Astrocyte of the cerebellum (primary cell): ENCODE data around the gene HAUS3.
A peak's percentile ranks its signal among the peaks of the same experiment; 100 is the strongest.
"Not testable (repeated sequence)": the region's sequence is repeated elsewhere in the genome, so short reads cannot be mapped to it uniquely, and the experiment has no call there.

Source experiments
- DNase-seq: peaks from one replicate; pipeline ENCODE4 v3.0.0-alpha.2; 2011; ENCODE audit warnings: low read depth
- H3K4me3 ChIP-seq: 2 replicates; pipeline ENCODE4 v1.5.1; 2011; ENCODE audit warnings: mild to moderate bottlenecking, low read depth, low read length, moderate library complexity
- CTCF ChIP-seq: IDR thresholded peaks from 2 replicates; pipeline ENCODE4 v1.5.1; 2012; ENCODE audit warnings: low read length, low read depth, moderate library complexity, mild to moderate bottlenecking; ENCODE audit errors: missing control alignments
- in situ Hi-C: cut with HindIII; loops from 2 replicates; pipeline ENCODE4 v1.10.0; 2017; ENCODE audit warnings: low sequenced_read_pairs

The HAUS3 gene

DNA sequence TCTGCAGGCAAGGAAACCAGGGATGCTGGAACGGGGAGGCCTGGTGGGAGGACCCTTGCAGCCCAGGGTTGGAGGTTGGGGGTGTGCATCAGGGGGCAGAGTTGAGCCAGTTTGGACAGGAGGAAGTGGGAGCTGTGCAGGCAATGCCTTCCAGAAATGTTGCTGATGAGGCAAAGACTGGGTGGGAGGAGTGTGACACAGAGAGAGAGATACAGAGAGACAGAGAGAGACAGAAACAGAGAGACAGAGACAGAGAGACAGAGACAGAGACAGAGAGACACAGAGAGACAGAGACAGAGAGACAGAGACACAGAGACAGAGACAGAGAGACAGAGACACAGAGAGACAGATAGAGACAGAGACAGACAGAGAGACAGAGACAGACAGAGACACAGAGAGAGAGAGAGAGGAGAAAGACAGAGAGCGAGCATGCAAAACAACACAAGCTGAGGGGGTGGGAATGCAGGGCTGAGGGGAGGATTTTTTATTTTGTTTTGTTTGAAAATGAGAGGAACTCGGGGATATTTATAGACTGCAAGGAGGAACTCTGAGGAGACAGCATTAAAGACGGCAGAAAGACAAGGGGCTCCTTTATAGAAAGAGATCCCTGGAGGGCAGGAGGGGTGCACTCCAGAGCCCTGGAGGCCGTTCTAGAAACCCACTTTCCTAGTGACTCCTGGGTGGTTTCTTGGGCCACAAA, 1.9 kb upstream of the HAUS3 start:
- in situ Hi-C loops = loop anchor here (10.0 kb wide), 2 partner anchors 81 to 391 kb away; no protein-coding TSS in a partner anchor
- DNase-seq = no peak
- no peak overlapping the region for H3K4me3 ChIP-seq

DNA sequence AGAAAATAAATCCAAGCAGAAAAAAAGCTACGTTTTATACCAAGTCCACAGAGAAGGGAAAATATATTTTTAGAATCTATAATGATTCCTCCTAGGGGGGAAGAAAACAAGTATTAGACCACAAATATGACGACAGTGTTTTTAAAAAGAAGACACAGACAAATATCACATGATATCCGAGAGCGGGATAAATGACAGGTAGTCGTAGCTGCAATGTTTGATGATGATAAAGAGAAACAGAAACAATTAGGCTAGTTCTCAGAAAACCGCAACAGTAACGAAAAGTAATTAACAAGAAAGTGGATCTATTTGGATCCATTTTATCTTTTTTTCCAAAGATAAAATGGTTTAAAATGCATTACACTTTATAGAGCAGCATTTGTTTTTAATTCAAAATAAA, 918 bp downstream of the HAUS3 start:
- TF ChIP-seq CTCF = no peak
- H3K4me3 ChIP-seq = peak overlapping the region; percentile 84
- in situ Hi-C loops = loop anchor here (10.0 kb wide), 2 partner anchors 84 to 394 kb away; no protein-coding TSS in a partner anchor
- no peak for DNase-seq

More for the DNA sequence above, 1.9 kb upstream of the HAUS3 start:
- peak; percentile 31 for TF ChIP-seq CTCF

- in situ Hi-C loops = no loop called here
- H3K4me3 ChIP-seq = no peak overlapping the region
- DNase-seq = no peak
- TF ChIP-seq CTCF = no peak
Observed at GRCh38 chr4:2236944-2237666, 4.8 kb downstream of the HAUS3 start.

- no peak overlapping the region for H3K4me3 ChIP-seq
- TF ChIP-seq CTCF = no peak
- no peak for DNase-seq
- in situ Hi-C loops = no loop called here
Observed at GRCh38 chr4:2231082-2231481, 10.8 kb downstream of the HAUS3 start.

DNA sequence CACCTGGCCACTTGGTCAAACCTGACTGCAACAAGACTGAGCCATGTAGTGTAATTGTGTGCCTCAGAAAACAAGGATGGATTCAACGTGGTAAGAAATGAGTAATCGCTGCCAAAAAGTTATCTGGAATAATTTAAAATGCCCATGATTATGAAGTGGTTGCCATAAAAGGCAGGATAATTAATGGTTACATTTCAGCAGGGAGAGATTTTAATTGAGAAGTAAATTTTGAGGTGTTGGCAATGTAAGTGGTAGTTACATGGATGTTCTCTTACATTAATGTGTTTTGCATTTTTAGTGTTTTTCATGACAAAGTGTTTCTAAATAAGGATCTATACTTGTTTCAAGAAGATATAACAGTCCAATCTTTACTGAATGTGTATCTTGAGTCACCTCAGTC, 15.7 kb downstream of the HAUS3 start:
- in situ Hi-C loops = no loop called here
- no peak overlapping the region for H3K4me3 ChIP-seq
- TF ChIP-seq CTCF = no peak
- DNase-seq = no peak

DNA sequence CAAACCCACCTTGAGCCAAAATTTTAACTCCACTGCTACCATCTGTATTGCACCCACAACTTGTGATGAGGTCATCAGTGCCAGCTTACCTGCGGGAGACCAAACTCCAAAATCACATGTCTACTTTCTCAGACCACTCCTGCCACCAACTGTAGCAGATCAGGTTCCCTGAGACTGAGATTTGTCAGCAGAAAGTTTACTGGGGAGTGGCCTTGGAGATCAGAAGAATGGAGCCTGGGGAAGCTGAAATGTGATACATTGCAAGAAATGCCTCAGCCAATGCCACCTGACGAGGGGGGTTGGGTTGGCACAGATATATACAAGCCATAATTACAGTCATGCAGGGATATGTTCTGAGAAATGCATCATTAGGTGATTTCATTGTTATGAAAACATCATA, 19.1 kb downstream of the HAUS3 start:
- in situ Hi-C loops = no loop called here
- DNase-seq = no peak
- no peak for TF ChIP-seq CTCF
- no peak overlapping the region for H3K4me3 ChIP-seq

GRCh38 chr4:2221378-2221777, 20.5 kb downstream of the HAUS3 start:
- DNase-seq, H3K4me3 ChIP-seq, in situ Hi-C loops: not testable (repeated sequence)
